Tibial artery (tissue), 4 donors: Measurements from ENCODE around the gene TFDP1.

Experiments used
- DNase-seq, 2 donors: peaks; one replicate each; pipeline ENCODE4 v3.0.0-alpha.2; 2019
- H3K27ac ChIP-seq, 2 donors: fragments of 200-600 bp; sonication (generic) in 1 of 2; 1 replicate in 1 of 2; 2 replicates in 1 of 2; pipeline ENCODE4 v1.5.1; 2018 to 2019; ENCODE audit warnings: mild to moderate bottlenecking in 1 of 2
- H3K27me3 ChIP-seq, 2 donors: fragments of 200-600 bp; sonication (generic) in 1 of 2; one replicate each; pipeline versions ENCODE4 v1.5.1 to v1.6.0; 2016 to 2019
- H3K36me3 ChIP-seq, 3 donors: fragments of 200-600 bp; sonication (generic) in 2 of 3; one replicate each; pipeline ENCODE4 v1.5.1; 2016 to 2019; ENCODE audit warnings: mild to moderate bottlenecking in 2 of 3
- H3K4me1 ChIP-seq, 4 donors: fragments of 200-600 bp; sonication (generic) in 2 of 4; 1 replicate in 3 of 4; 2 replicates in 1 of 4; pipeline ENCODE4 v1.5.1; 2016 to 2019
- H3K4me3 ChIP-seq, 2 donors: fragments of 200-600 bp; sonication (generic) in 1 of 2; 1 replicate in 1 of 2; 2 replicates in 1 of 2; pipeline ENCODE4 v1.5.1; 2018 to 2019; ENCODE audit warnings: mild to moderate bottlenecking in 2 of 2
- H3K9me3 ChIP-seq, 3 donors: fragments of 200-600 bp; sonication (generic) in 1 of 3; one replicate each; pipeline ENCODE4 v1.5.1; 2016 to 2019
- CTCF ChIP-seq, 2 experiments: fragments of 200-600 bp in 1 of 2; fragments of 450-650 bp in 1 of 2; IDR thresholded peaks; one replicate each; pipeline ENCODE4 v1.5.1; 2017 to 2019; ENCODE audit warnings: antibody characterized with exemption in 2 of 2, mild to moderate bottlenecking in 1 of 2, moderate library complexity in 1 of 2
- intact Hi-C: fragments of 100-400 bp; cut with DNase I; formaldehyde crosslinking; loops from one replicate; pipeline ENCODE4 v1.15.0; 2023; ENCODE audit warnings: low total_unique reads

The TFDP1 gene

GRCh38 chr13:113670541-113670940, 86.0 kb downstream of the TFDP1 start:
- Histone ChIP-seq H3K9me3 (no peaks in the 10 kb centered on the region), H3K27me3 (peaks cover 0 to 9% of the 10 kb centered on the region in 2 donors), H3K4me1 (no peaks in the 10 kb centered on the region), H3K4me3 (no peak overlapping the region), H3K27ac (no peak overlapping the region), H3K36me3 (no peaks in the 10 kb centered on the region)
- no peak for TF ChIP-seq CTCF (IDR thresholded peaks at IDR 0.05)
- intact Hi-C loops, result no loop called here
- peak; percentile 13 to 45 for DNase-seq

DNA sequence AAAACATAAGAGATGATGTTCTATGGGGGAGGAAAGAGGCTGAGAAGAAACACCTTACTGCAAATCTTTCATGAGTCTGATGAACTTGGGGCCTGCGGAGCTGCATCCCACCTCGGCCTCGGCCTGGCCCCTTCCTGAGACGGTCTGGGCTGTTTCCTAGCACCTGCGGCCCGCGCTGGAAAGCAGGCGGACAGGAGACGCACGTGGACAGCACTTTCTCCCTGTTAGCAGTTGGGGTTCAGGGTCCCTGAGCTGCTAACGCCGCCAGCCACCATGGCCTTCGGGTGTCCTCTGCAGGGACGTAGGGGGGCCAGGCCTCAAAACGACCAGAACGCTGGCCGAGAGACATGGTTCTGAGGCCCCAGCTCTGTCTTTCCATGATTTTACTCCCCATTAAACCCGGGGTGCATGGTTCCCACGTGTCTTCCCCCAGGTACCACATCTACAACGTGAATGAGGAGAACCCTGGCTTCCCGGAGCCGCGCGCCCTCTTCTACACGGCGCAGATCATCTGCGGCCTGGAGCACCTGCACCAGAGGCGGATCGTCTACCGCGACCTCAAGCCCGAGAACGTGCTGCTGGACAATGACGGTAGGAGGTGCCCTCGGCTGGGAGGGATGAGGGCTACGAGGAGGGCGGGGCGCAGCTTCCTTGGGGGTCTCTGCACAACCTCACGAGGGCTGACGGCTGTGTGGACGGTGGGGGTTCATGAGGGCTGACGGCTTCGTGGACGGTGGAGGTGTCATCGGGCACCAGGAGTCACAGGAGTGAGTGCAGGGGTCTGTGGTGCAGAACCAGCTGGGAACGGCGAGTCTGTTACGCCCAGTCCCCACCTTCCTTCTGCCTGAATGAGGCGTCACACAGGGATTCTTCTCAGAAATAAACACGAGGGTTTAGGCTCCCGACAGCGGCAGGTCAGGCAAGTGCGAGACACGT, 86.8 kb downstream of the TFDP1 start:
- H3K36me3 ChIP-seq, result no peaks in the 10 kb centered on the region
- TF ChIP-seq CTCF (IDR thresholded peaks at IDR 0.05), result no peak
- peak; percentile 15 to 62 for DNase-seq
- no peak overlapping the region for H3K27ac ChIP-seq
- H3K27me3 ChIP-seq, result peaks cover 0 to 2% of the 10 kb centered on the region in 2 donors
- H3K4me3 ChIP-seq, result no peak overlapping the region
- intact Hi-C loops, result no loop called here
- no peaks in the 10 kb centered on the region for H3K4me1 ChIP-seq
- H3K9me3 ChIP-seq, result no peaks in the 10 kb centered on the region

- peak in 1 of 2 donors; percentile 15 for DNase-seq
- intact Hi-C loops, result no loop called here
- H3K4me1 ChIP-seq, result no peaks in the 10 kb centered on the region
These were observed 87.6 kb downstream of the TFDP1 start for GRCh38 chr13:113672002-113672651.

More at GRCh38 chr13:113672002-113672651, 87.6 kb downstream of the TFDP1 start:
- H3K9me3 ChIP-seq, result no peaks in the 10 kb centered on the region
- no peaks in the 10 kb centered on the region for H3K36me3 ChIP-seq
- H3K4me3 ChIP-seq, result no peak overlapping the region
- TF ChIP-seq CTCF (IDR thresholded peaks at IDR 0.05), result no peak
- H3K27me3 ChIP-seq, result peaks cover 0 to 2% of the 10 kb centered on the region in 2 donors
- H3K27ac ChIP-seq, result no peak overlapping the region
